C4-2B (cell line): Measurements from ENCODE around the gene ZNF593.

ENCODE experiments used
- CTCF ChIP-seq: fragments of 450-650 bp; conservative IDR thresholded peaks from 2 replicates; pipeline ENCODE4 v1.5.1; 2017; ENCODE audit warnings: mild to moderate bottlenecking
- ZFX ChIP-seq: fragments of 450-650 bp; IDR thresholded peaks from 2 replicates; pipeline ENCODE4 v1.6.1; 2017

DNA sequence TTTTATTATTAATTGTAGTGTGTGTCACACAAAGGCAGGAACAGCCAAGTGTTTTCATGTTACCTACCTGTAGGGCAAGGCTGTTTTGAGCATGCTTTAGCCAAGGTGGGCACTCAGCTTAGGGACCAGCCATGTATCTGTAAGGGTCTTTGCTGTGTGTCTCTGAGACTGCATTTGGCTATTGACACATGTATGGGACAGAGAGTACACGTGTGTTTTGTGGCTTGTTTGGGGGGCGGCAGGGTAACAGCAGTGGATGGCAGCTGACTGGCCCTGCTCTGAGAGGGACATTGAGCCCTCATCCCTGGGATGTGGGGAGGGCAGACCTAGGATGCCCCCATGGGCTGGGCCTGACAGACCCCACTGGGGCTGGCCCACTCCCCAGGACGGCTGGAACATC is 27.6 kb downstream of the ZNF593 start:
- TF ChIP-seq CTCF = no peak
- TF ChIP-seq ZFX = no peak
